Renal cortical epithelial cell (primary cell): Measurements from ENCODE around the gene GAB2. TPM values are rescaled to one million over a fixed set of nuclear protein-coding genes. Genes with fewer than 3 reads are reported as not detected.
A peak's percentile ranks its signal among the peaks of the same experiment; 100 is the strongest.

Source experiments
- DNase-seq: peaks from one replicate; pipeline ENCODE4 v3.0.0-alpha.2; 2011; ENCODE audit warnings: low read depth
- total RNA-seq: library from RNA; depleted of rRNA; stranded (reverse); fragments of >200 nt; gene quantifications from 2 replicates; pipeline ENCODE4 v1.2.3, GENCODE V29; 2014

Gene GAB2
- total RNA-seq, 1 donor from 2014 or later: 11.0 TPM

GRCh38 chr11:78221396-78222315 is 196.0 kb downstream of the GAB2 start:
- no peak for DNase-seq

- DNase-seq: no peak
These were observed 197.1 kb downstream of the GAB2 start for GRCh38 chr11:78220218-78221157.

- DNase-seq: no peak
These were observed 198.0 kb downstream of the GAB2 start for GRCh38 chr11:78219493-78220217.

GRCh38 chr11:78218707-78219492 is 198.7 kb downstream of the GAB2 start:
- no peak for DNase-seq

- no peak for DNase-seq
These were observed 199.7 kb downstream of the GAB2 start for GRCh38 chr11:78217650-78218541.

GRCh38 chr11:78216571-78217287 is 200.9 kb downstream of the GAB2 start:
- DNase-seq: peak; percentile 39

GRCh38 chr11:78216021-78216420 is 201.6 kb downstream of the GAB2 start:
- DNase-seq: no peak

GRCh38 chr11:78214331-78215194 is 203.1 kb downstream of the GAB2 start:
- DNase-seq: no peak

GRCh38 chr11:78213526-78214330 is 203.9 kb downstream of the GAB2 start:
- no peak for DNase-seq

- no peak for DNase-seq
These were observed 204.8 kb downstream of the GAB2 start for GRCh38 chr11:78212586-78213371.

- no peak for DNase-seq
These were observed 206.1 kb downstream of the GAB2 start for GRCh38 chr11:78211565-78211964.

GRCh38 chr11:78210000-78210608 is 207.5 kb downstream of the GAB2 start:
- no peak for DNase-seq

- DNase-seq: no peak
These were observed 208.1 kb downstream of the GAB2 start for GRCh38 chr11:78209478-78209877.

GRCh38 chr11:78208257-78209165 is 209.1 kb downstream of the GAB2 start:
- DNase-seq: no peak
